ENCODE data around the gene EEF1AKMT1. TPM values are rescaled to one million over a fixed set of nuclear protein-coding genes. Genes with fewer than 3 reads are reported as not detected.
"Not testable (repeated sequence)": the region's sequence is repeated elsewhere in the genome, so short reads cannot be mapped to it uniquely, and the experiment has no call there.

Gene EEF1AKMT1
- total RNA-seq, 1 donor from 2014 or later: 13.6 TPM

- H3K9ac ChIP-seq (ENCODE audit: low read depth in 1 of 3, low read length in 3 of 3): no peak overlapping the region
- H3K4me1 ChIP-seq (ENCODE audit: control insufficient read depth in 3 of 3, insufficient read depth in 3 of 3, low read length in 3 of 3): no peaks in the 10 kb centered on the region
- H3K27me3 ChIP-seq (ENCODE audit: control insufficient read depth in 3 of 3, insufficient read depth in 3 of 3, low read length in 3 of 3): no peaks in the 10 kb centered on the region
- H3K36me3 ChIP-seq (ENCODE audit: control insufficient read depth in 3 of 3, insufficient read depth in 3 of 3, low read length in 3 of 3): peaks cover 0 to 9% (median 0%) of the 10 kb centered on the region in 3 donors
- H3K4me3 ChIP-seq (ENCODE audit: low read length in 3 of 3): no peak overlapping the region
- no peaks in the 10 kb centered on the region for H3K9me3 ChIP-seq (ENCODE audit: control insufficient read depth in 3 of 3, low read length in 3 of 3)
- no peak overlapping the region for H3K27ac ChIP-seq (ENCODE audit: low read depth, low read length)
These were observed 12.9 kb downstream of the EEF1AKMT1 start for GRCh38 chr13:20760872-20761271.

GRCh38 chr13:20754009-20754408, 19.8 kb downstream of the EEF1AKMT1 start:
- Histone ChIP-seq H3K4me1 (ENCODE audit: control insufficient read depth in 3 of 3, insufficient read depth in 3 of 3, low read length in 3 of 3) (peaks cover 2 to 5% (median 3%) of the 10 kb centered on the region in 3 donors), H3K27ac (ENCODE audit: low read depth, low read length) (no peak overlapping the region), H3K9me3 (ENCODE audit: control insufficient read depth in 3 of 3, low read length in 3 of 3) (peaks cover 0 to 2% (median 0%) of the 10 kb centered on the region in 3 donors), H3K36me3 (ENCODE audit: control insufficient read depth in 3 of 3, insufficient read depth in 3 of 3, low read length in 3 of 3) (peaks cover 0 to 17% (median 4%) of the 10 kb centered on the region in 3 donors), H3K27me3 (ENCODE audit: control insufficient read depth in 3 of 3, insufficient read depth in 3 of 3, low read length in 3 of 3) (no peaks in the 10 kb centered on the region), H3K9ac (ENCODE audit: low read depth in 1 of 3, low read length in 3 of 3) (no peak overlapping the region), H3K4me3 (ENCODE audit: low read length in 3 of 3) (no peak overlapping the region)

GRCh38 chr13:20749377-20749776, 24.4 kb downstream of the EEF1AKMT1 start:
- no peak overlapping the region for H3K4me3 ChIP-seq (ENCODE audit: low read length in 3 of 3)
- H3K27me3 ChIP-seq (ENCODE audit: control insufficient read depth in 3 of 3, insufficient read depth in 3 of 3, low read length in 3 of 3): no peaks in the 10 kb centered on the region
- peaks cover 0 to 4% (median 2%) of the 10 kb centered on the region in 3 donors for H3K36me3 ChIP-seq (ENCODE audit: control insufficient read depth in 3 of 3, insufficient read depth in 3 of 3, low read length in 3 of 3)
- no peak overlapping the region for H3K9ac ChIP-seq (ENCODE audit: low read depth in 1 of 3, low read length in 3 of 3)
- H3K27ac ChIP-seq (ENCODE audit: low read depth, low read length): no peak overlapping the region
- H3K4me1 ChIP-seq (ENCODE audit: control insufficient read depth in 3 of 3, insufficient read depth in 3 of 3, low read length in 3 of 3): no peaks in the 10 kb centered on the region
- peaks cover 0 to 2% (median 0%) of the 10 kb centered on the region in 3 donors for H3K9me3 ChIP-seq (ENCODE audit: control insufficient read depth in 3 of 3, low read length in 3 of 3)

DNA sequence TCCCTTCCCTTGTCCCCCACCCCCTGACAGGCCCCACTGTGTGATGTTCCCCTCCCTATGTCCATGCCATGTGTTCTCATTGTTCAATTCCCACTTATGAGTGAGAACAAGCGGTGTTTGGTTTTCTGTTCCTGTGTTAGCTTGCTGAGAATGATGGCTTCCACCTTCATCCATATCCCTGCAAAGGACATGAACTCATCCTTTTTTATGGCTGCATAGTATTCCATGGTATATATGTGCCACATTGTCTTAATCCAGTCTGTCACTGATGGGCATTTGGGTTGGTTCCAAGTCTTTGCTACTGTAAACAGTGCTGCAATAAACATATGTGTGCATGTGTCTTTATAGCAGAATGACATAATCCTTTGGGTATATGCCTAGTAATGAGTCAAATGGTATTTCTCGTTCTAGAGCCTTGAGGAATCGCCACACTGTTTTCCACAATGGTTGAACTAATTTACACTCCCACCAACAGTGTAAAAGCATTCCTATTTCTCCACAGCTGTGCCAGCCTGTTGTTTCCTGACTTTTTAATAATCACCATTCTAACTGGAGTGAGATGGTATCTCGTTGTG, 29.8 kb downstream of the EEF1AKMT1 start:
- not testable (repeated sequence) for H3K9ac ChIP-seq (ENCODE audit: low read depth in 1 of 3, low read length in 3 of 3); H3K27me3 ChIP-seq (ENCODE audit: control insufficient read depth in 3 of 3, insufficient read depth in 3 of 3, low read length in 3 of 3); H3K4me3 ChIP-seq (ENCODE audit: low read length in 3 of 3)

GRCh38 chr13:20740021-20740420, 33.7 kb downstream of the EEF1AKMT1 start:
- Histone ChIP-seq H3K27ac (ENCODE audit: low read depth, low read length) (no peak overlapping the region), H3K9ac (ENCODE audit: low read depth in 1 of 3, low read length in 3 of 3) (no peak overlapping the region), H3K4me3 (ENCODE audit: low read length in 3 of 3) (no peak overlapping the region), H3K27me3 (ENCODE audit: control insufficient read depth in 3 of 3, insufficient read depth in 3 of 3, low read length in 3 of 3) (no peaks in the 10 kb centered on the region), H3K36me3 (ENCODE audit: control insufficient read depth in 3 of 3, insufficient read depth in 3 of 3, low read length in 3 of 3) (peaks cover 0 to 6% (median under 1%) of the 10 kb centered on the region in 3 donors), H3K4me1 (ENCODE audit: control insufficient read depth in 3 of 3, insufficient read depth in 3 of 3, low read length in 3 of 3) (no peaks in the 10 kb centered on the region), H3K9me3 (ENCODE audit: control insufficient read depth in 3 of 3, low read length in 3 of 3) (no peaks in the 10 kb centered on the region)

More for the DNA sequence above, 29.8 kb downstream of the EEF1AKMT1 start:
- not testable (repeated sequence) for H3K4me1 ChIP-seq (ENCODE audit: control insufficient read depth in 3 of 3, insufficient read depth in 3 of 3, low read length in 3 of 3); H3K27ac ChIP-seq (ENCODE audit: low read depth, low read length); H3K36me3 ChIP-seq (ENCODE audit: control insufficient read depth in 3 of 3, insufficient read depth in 3 of 3, low read length in 3 of 3); H3K9me3 ChIP-seq (ENCODE audit: control insufficient read depth in 3 of 3, low read length in 3 of 3)

GRCh38 chr13:20738616-20739015, 35.1 kb downstream of the EEF1AKMT1 start:
- H3K36me3 ChIP-seq (ENCODE audit: control insufficient read depth in 3 of 3, insufficient read depth in 3 of 3, low read length in 3 of 3): peaks cover 0 to 6% (median 2%) of the 10 kb centered on the region in 3 donors
- no peaks in the 10 kb centered on the region for H3K9me3 ChIP-seq (ENCODE audit: control insufficient read depth in 3 of 3, low read length in 3 of 3)
- no peaks in the 10 kb centered on the region for H3K4me1 ChIP-seq (ENCODE audit: control insufficient read depth in 3 of 3, insufficient read depth in 3 of 3, low read length in 3 of 3)
- H3K4me3 ChIP-seq (ENCODE audit: low read length in 3 of 3): no peak overlapping the region
- H3K27me3 ChIP-seq (ENCODE audit: control insufficient read depth in 3 of 3, insufficient read depth in 3 of 3, low read length in 3 of 3): no peaks in the 10 kb centered on the region
- no peak overlapping the region for H3K9ac ChIP-seq (ENCODE audit: low read depth in 1 of 3, low read length in 3 of 3)
- H3K27ac ChIP-seq (ENCODE audit: low read depth, low read length): no peak overlapping the region

GRCh38 chr13:20729633-20730585, 43.9 kb downstream of the EEF1AKMT1 start:
- H3K9ac ChIP-seq (ENCODE audit: low read depth in 1 of 3, low read length in 3 of 3): no peak overlapping the region
- no peak overlapping the region for H3K4me3 ChIP-seq (ENCODE audit: low read length in 3 of 3)
- peaks cover 6 to 13% (median 10%) of the 10 kb centered on the region in 3 donors for H3K4me1 ChIP-seq (ENCODE audit: control insufficient read depth in 3 of 3, insufficient read depth in 3 of 3, low read length in 3 of 3)
- no peak overlapping the region for H3K27ac ChIP-seq (ENCODE audit: low read depth, low read length)
- H3K36me3 ChIP-seq (ENCODE audit: control insufficient read depth in 3 of 3, insufficient read depth in 3 of 3, low read length in 3 of 3): peaks cover 0 to 9% (median 4%) of the 10 kb centered on the region in 3 donors
- H3K9me3 ChIP-seq (ENCODE audit: control insufficient read depth in 3 of 3, low read length in 3 of 3): no peaks in the 10 kb centered on the region
- no peaks in the 10 kb centered on the region for H3K27me3 ChIP-seq (ENCODE audit: control insufficient read depth in 3 of 3, insufficient read depth in 3 of 3, low read length in 3 of 3)

- Histone ChIP-seq H3K36me3 (ENCODE audit: control insufficient read depth in 3 of 3, insufficient read depth in 3 of 3, low read length in 3 of 3) (peaks cover 0 to 9% (median 4%) of the 10 kb centered on the region in 3 donors), H3K4me1 (ENCODE audit: control insufficient read depth in 3 of 3, insufficient read depth in 3 of 3, low read length in 3 of 3) (peaks cover 6 to 13% (median 10%) of the 10 kb centered on the region in 3 donors), H3K4me3 (ENCODE audit: low read length in 3 of 3) (peak overlapping the region in 1 of 3 donors; percentile 48), H3K9me3 (ENCODE audit: control insufficient read depth in 3 of 3, low read length in 3 of 3) (no peaks in the 10 kb centered on the region), H3K9ac (ENCODE audit: low read depth in 1 of 3, low read length in 3 of 3) (peak overlapping the region in 2 of 3 donors; percentile 43 to 60), H3K27ac (ENCODE audit: low read depth, low read length) (peak overlapping the region; percentile 67), H3K27me3 (ENCODE audit: control insufficient read depth in 3 of 3, insufficient read depth in 3 of 3, low read length in 3 of 3) (no peaks in the 10 kb centered on the region)
These were observed 45.0 kb downstream of the EEF1AKMT1 start for GRCh38 chr13:20728579-20729311.

- no peak overlapping the region for H3K9ac ChIP-seq (ENCODE audit: low read depth in 1 of 3, low read length in 3 of 3)
- no peaks in the 10 kb centered on the region for H3K27me3 ChIP-seq (ENCODE audit: control insufficient read depth in 3 of 3, insufficient read depth in 3 of 3, low read length in 3 of 3)
- H3K36me3 ChIP-seq (ENCODE audit: control insufficient read depth in 3 of 3, insufficient read depth in 3 of 3, low read length in 3 of 3): peaks cover 0 to 9% (median 4%) of the 10 kb centered on the region in 3 donors
These were observed 45.9 kb downstream of the EEF1AKMT1 start for GRCh38 chr13:20727856-20728255.

More at GRCh38 chr13:20727856-20728255, 45.9 kb downstream of the EEF1AKMT1 start:
- H3K4me3 ChIP-seq (ENCODE audit: low read length in 3 of 3): no peak overlapping the region
- H3K9me3 ChIP-seq (ENCODE audit: control insufficient read depth in 3 of 3, low read length in 3 of 3): no peaks in the 10 kb centered on the region
- H3K4me1 ChIP-seq (ENCODE audit: control insufficient read depth in 3 of 3, insufficient read depth in 3 of 3, low read length in 3 of 3): peaks cover 6 to 13% (median 10%) of the 10 kb centered on the region in 3 donors
- no peak overlapping the region for H3K27ac ChIP-seq (ENCODE audit: low read depth, low read length)

All from skeletal muscle tissue (tissue), 4 donors.